GM12873 (cell line): Measurements from ENCODE around the gene NUP93.

ENCODE experiments used
- TF ChIP-seq, protein P1 (sequence below): IDR thresholded peaks from 2 replicates; pipeline ENCODE4 v1.5.1; 2012; ENCODE audit warnings: low read depth, mild to moderate bottlenecking, moderate library complexity, low read length, control low read depth; ENCODE audit not compliant: insufficient read depth; ENCODE audit errors: missing control alignments

NUP93 gene

DNA sequence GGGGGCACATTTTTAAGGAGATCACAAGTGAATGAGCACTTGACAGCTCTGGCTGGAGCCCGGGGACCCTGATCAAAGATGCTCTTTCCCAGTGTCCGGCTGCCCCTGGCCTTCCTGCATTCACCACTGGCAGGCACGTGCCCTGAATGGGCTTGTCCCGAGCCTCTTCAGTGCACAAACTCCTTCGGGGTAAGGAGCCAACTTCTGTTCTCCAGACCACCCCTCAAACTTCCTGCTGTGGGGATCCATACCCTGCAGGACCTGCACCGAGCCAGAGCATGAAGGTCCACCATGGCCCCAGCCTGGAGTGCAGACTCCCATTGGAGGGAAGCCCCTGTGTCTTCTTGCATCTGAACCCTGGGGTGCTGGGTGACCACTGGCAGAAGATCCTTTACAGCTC, 125.3 kb downstream of the NUP93 start:
- TF ChIP-seq, protein P1, sequence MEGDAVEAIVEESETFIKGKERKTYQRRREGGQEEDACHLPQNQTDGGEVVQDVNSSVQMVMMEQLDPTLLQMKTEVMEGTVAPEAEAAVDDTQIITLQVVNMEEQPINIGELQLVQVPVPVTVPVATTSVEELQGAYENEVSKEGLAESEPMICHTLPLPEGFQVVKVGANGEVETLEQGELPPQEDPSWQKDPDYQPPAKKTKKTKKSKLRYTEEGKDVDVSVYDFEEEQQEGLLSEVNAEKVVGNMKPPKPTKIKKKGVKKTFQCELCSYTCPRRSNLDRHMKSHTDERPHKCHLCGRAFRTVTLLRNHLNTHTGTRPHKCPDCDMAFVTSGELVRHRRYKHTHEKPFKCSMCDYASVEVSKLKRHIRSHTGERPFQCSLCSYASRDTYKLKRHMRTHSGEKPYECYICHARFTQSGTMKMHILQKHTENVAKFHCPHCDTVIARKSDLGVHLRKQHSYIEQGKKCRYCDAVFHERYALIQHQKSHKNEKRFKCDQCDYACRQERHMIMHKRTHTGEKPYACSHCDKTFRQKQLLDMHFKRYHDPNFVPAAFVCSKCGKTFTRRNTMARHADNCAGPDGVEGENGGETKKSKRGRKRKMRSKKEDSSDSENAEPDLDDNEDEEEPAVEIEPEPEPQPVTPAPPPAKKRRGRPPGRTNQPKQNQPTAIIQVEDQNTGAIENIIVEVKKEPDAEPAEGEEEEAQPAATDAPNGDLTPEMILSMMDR: no peak

DNA sequence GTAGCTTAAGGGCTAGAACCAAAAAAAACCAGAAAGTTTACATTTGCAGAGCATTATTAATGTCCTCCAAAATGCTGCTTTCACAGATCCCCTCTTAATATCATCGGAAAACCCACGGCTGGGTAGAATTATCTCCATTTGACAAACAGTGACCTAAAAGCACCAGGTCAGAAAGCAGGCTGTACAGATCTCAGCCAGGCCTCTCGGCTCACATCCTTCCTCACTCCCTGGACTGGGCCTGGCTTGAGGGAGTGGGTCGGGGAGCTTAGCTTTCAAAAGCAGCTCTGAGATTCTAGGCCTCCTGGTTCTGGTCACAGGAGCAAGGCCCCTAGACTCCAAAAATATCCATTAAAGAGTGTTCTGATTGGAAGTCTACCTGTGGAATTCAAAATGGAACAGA, 126.0 kb downstream of the NUP93 start:
- TF ChIP-seq, protein P1: no peak

- TF ChIP-seq, protein P1: no peak
Observed at GRCh38 chr16:56856876-56857447, 127.0 kb downstream of the NUP93 start.

DNA sequence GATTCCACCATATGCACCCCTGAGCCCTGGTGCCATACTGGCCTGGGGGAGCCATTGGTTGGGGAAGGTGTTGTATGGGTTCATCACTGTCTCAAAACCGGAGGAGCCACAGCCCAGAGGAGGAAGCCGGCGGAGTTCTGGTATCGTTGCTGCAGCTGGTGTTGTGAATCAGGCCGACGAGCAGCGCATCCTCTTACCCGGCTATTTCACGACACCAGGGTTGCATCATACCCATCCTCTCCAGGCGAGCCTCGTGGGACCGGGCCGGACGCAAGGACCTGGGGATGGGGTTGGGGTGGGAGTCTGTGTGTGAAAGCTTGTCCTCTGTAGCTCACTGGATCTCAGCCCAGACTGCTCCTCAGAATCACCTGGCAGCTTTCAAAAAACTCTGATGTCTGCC, 128.4 kb downstream of the NUP93 start:
- TF ChIP-seq, protein P1: no peak

DNA sequence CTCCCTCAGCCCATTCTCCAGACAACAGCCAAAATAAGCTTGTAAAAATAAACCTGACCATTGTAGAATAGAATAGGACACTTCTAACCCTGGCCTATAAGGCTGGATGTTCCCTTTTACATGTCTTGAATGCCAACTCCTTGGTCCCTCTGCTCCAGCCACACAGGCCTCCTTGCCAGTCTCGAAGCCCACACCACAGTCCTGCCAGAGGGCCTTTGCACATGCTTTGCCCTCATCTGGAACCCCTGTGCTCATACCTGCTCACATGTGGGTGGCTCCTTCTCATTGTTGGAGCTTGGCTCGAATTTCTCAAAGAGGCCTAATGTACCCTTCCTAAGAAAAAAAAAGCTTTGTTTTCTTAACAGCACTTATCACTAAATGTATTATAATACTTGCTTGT, 129.7 kb downstream of the NUP93 start:
- TF ChIP-seq, protein P1: no peak

DNA sequence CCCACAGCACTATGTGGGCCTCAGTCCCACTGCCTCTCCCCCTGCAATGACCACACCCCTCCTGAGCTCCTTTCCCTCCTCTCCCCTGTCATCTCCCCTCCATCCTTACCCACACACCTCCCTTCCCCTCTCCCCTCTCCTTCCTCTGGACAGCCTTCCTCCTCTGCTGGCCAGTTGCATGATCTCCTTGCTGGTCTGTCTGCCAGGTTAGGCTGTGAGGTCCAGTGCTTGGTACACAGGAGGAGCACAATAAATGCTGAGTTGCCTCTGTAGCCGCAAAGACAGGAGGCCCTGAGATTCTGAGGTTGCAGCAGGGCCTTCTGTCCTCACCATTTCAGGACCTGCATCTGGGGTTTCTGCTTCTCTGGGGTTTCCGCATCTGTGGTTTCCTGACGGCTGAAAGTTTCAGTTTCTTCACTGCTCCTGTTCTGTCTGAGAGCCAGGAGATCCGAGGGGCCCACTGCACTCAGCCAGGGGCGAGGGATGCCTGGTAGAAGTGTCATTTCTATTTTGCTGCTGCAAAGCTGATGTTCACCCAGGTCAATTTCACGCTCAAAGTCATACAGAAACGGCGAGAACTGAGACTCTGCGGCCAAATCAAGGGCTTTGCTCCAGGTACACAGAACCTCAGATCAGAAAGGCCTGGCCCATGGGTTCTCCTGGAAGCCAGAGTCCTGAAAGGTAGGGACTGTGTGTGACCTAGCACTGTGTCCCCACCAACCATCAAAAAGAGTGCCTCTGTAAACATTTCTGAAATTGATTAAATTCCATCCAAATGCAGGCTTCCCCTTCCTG, 130.5 kb downstream of the NUP93 start:
- TF ChIP-seq, protein P1: no peak

- TF ChIP-seq, protein P1: no peak
Observed at GRCh38 chr16:56861092-56861610, 131.2 kb downstream of the NUP93 start.
